GM12878 (cell line): ENCODE data around the gene TMEM170B.

Experiments
- CHD2 ChIP-seq: IDR thresholded peaks from 2 replicates; pipeline ENCODE4 v1.6.1; 2011; ENCODE audit warnings: low read depth, low read length, improper control_type of control experiment, borderline replicate concordance
- CREM ChIP-seq: IDR thresholded peaks from 2 replicates; pipeline ENCODE4 v1.6.1; 2014; ENCODE audit warnings: antibody characterized with exemption, low read depth
- CTCF ChIP-seq, 3 experiments: IDR thresholded peaks in 2 of 3; conservative IDR thresholded peaks in 1 of 3; 2 replicates each; pipeline ENCODE4 v1.5.1; 2011; ENCODE audit warnings: low read depth in 3 of 3, low read length in 3 of 3, mild to moderate bottlenecking in 3 of 3, control low read depth in 2 of 3, moderate library complexity in 2 of 3, inconsistent platforms in 1 of 3, mixed read lengths in 1 of 3; ENCODE audit not compliant: control insufficient read depth in 2 of 3, insufficient read depth in 1 of 3; ENCODE audit errors: extremely low read depth in 1 of 3
- EZH2 ChIP-seq: IDR thresholded peaks from 2 replicates; pipeline ENCODE4 v1.6.1; 2012; ENCODE audit warnings: low read depth, mild to moderate bottlenecking, control low read depth, inconsistent platforms, low read length, borderline replicate concordance; ENCODE audit not compliant: control insufficient read depth
- KDM1A ChIP-seq: fragments of 200-600 bp; sonication (generic); IDR thresholded peaks from 2 replicates; pipeline ENCODE4 v1.6.1; 2016; ENCODE audit warnings: borderline replicate concordance
- MXI1 ChIP-seq: fragments of 150-350 bp; IDR thresholded peaks from 2 replicates; pipeline ENCODE4 v1.6.1; 2011; ENCODE audit warnings: low read depth, mild to moderate bottlenecking, inconsistent platforms, low read length, improper control_type of control experiment
- NR2C2 ChIP-seq: IDR thresholded peaks from 2 replicates; pipeline ENCODE4 v1.6.1; 2011; ENCODE audit warnings: borderline replicate concordance, low read depth; ENCODE audit not compliant: control insufficient read depth, insufficient read length
- NRF1 ChIP-seq: conservative IDR thresholded peaks from 2 replicates; pipeline ENCODE4 v1.6.1; 2011; ENCODE audit warnings: mild to moderate bottlenecking, low read depth, low read length, improper control_type of control experiment
- POLR2AphosphoS5 ChIP-seq: IDR thresholded peaks from 2 replicates; pipeline ENCODE4 v1.6.1; 2011; ENCODE audit warnings: mild to moderate bottlenecking, low read length, inconsistent platforms
- USF2 ChIP-seq: IDR thresholded peaks from 2 replicates; pipeline ENCODE4 v1.6.1; 2011; ENCODE audit warnings: low read depth, low read length, improper control_type of control experiment, borderline replicate concordance
- ZNF384 ChIP-seq: IDR thresholded peaks from 2 replicates; pipeline ENCODE4 v1.6.1; 2012; ENCODE audit warnings: low read depth, mild to moderate bottlenecking, low read length, improper control_type of control experiment, borderline replicate concordance

- TF ChIP-seq KDM1A = no peak
- TF ChIP-seq EZH2 = no peak
- TF ChIP-seq MXI1 = no peak
- TF ChIP-seq NR2C2 = no peak
- TF ChIP-seq USF2 = no peak
- no peak for TF ChIP-seq POLR2AphosphoS5
- TF ChIP-seq ZNF384 = no peak
- no peak for TF ChIP-seq CTCF (IDR thresholded peaks at IDR 0.05 in 2 of 3, conservative IDR thresholded peaks at IDR 0.05 in 1 of 3; ENCODE audit: control insufficient read depth in 2 of 3, extremely low read depth in 1 of 3, insufficient read depth in 1 of 3, low read depth in 3 of 3, low read length in 3 of 3)
- no peak for TF ChIP-seq CHD2
- TF ChIP-seq CREM = no peak
- no peak for TF ChIP-seq NRF1
Observed at GRCh38 chr6:11589261-11589660, 51.7 kb downstream of the TMEM170B start.
